HCT116 (cell line): ENCODE data around the gene GPNMB. TPM values are rescaled to one million over a fixed set of nuclear protein-coding genes. Genes with fewer than 3 reads are reported as not detected.
A peak's percentile ranks its signal among the peaks of the same experiment; 100 is the strongest.

Source experiments
- ATAC-seq: fragments of 200-7000 bp; cut with Tn5 transposase; 2 replicates; pipeline ENCODE4 v1.9.1; 2020; ENCODE audit warnings: mild to moderate bottlenecking, moderate library complexity
- BruUV-seq: library from RNA; stranded (reverse); fragments of 400-500 nt; replicated peaks from 2 replicates; lab custom pipeline; 2021; lab: Mats Ljungman, UMichigan
- CTCF ChIA-PET: fragments of 300-600 bp; sonication (Branson Sonifier 250); formaldehyde crosslinking; loops from one replicate; lab custom pipeline; 2021; ENCODE audit warnings: antibody characterized with exemption; lab: Charles Lee
- POLR2A ChIA-PET: fragments of 300-600, 350-600 bp; sonication (Branson Sonifier 250); formaldehyde crosslinking; loops from one replicate; lab custom pipeline; 2021; ENCODE audit warnings: antibody characterized with exemption; lab: Charles Lee
- RAD21 ChIA-PET, 2 experiments: fragments of 300-600 bp; sonication (Branson Sonifier 250); formaldehyde crosslinking; loops; one replicate each; lab custom pipeline; 2023; ENCODE audit warnings: low total read pairs in 2 of 2; ENCODE audit not compliant: uncharacterized antibody in 2 of 2, unreplicated experiment in 2 of 2, low non-redundant PET in 1 of 2; lab: Charles Lee
- DNase-seq: peaks from one replicate; pipeline ENCODE4 v3.0.0-alpha.2; 2010; ENCODE audit warnings: low read depth, low spot score
- H2AFZ ChIP-seq: fragments of 200-600 bp; shearing (Covaris generic), sonication (generic); 2 replicates; pipeline ENCODE4 v1.6.1; 2017; ENCODE audit warnings: low read depth, mixed run types, mixed read lengths, antibody characterized with exemption, low read length; ENCODE audit not compliant: poor library complexity, severe bottlenecking
- H3K27ac ChIP-seq: 2 replicates; pipeline ENCODE4 v1.5.1; 2012; ENCODE audit warnings: low read depth, low read length
- H3K27me3 ChIP-seq: fragments of 200-600 bp; sonication (generic); 2 replicates; pipeline ENCODE4 v1.6.1; 2016; ENCODE audit warnings: mixed run types, low read length, mixed read lengths; ENCODE audit not compliant: insufficient read depth
- H3K36me3 ChIP-seq, 2 experiments: fragments of 200-500 bp in 1 of 2; fragments of 200-600 bp in 1 of 2; sonication (Bioruptor generic) in 1 of 2; sonication (generic) in 1 of 2; 2 replicates each; pipeline versions ENCODE4 v1.5.1 to v1.6.1; 2014 to 2016; ENCODE audit warnings: low read length in 2 of 2, inconsistent platforms in 1 of 2, mixed read lengths in 1 of 2, mixed run types in 1 of 2; ENCODE audit not compliant: insufficient read depth in 2 of 2, control insufficient read depth in 1 of 2
- H3K4me1 ChIP-seq, 2 experiments: fragments of 200-600 bp in 1 of 2; sonication (generic) in 1 of 2; 2 replicates each; pipeline versions ENCODE4 v1.5.1 to v1.6.1; 2012 to 2017; ENCODE audit warnings: low read length in 2 of 2, inconsistent platforms in 1 of 2, mild to moderate bottlenecking in 1 of 2, mixed read lengths in 1 of 2, mixed run types in 1 of 2, moderate library complexity in 1 of 2; ENCODE audit not compliant: insufficient read depth in 2 of 2, control insufficient read depth in 1 of 2
- H3K4me2 ChIP-seq: fragments of 200-600 bp; sonication (generic); 2 replicates; pipeline ENCODE4 v1.6.1; 2017; ENCODE audit warnings: mixed run types, low read length, mixed read lengths
- H3K4me3 ChIP-seq, 2 experiments: fragments of 200-600 bp in 1 of 2; sonication (generic) in 1 of 2; replicated peaks in 1 of 2; 2 replicates each; pipeline ENCODE4 v1.5.1; 2011 to 2016; ENCODE audit warnings: low read length in 2 of 2, control low read depth in 1 of 2, low read depth in 1 of 2, mild to moderate bottlenecking in 1 of 2, mixed read lengths in 1 of 2, mixed run types in 1 of 2
- H3K79me2 ChIP-seq: fragments of 200-600 bp; sonication (generic); 2 replicates; pipeline ENCODE4 v1.6.1; 2017; ENCODE audit warnings: mild to moderate bottlenecking, mixed run types, low read length, moderate library complexity, mixed read lengths; ENCODE audit not compliant: insufficient read depth
- H3K9ac ChIP-seq: fragments of 200-600 bp; sonication (generic); 2 replicates; pipeline ENCODE4 v1.6.1; 2016; ENCODE audit warnings: low read length, mixed read lengths
- H3K9me2 ChIP-seq: fragments of 200-600 bp; sonication (generic), shearing (Covaris generic); 2 replicates; pipeline ENCODE4 v1.6.1; 2017; ENCODE audit warnings: mixed run types, mild to moderate bottlenecking, moderate library complexity; ENCODE audit not compliant: insufficient read depth
- H3K9me3 ChIP-seq, 2 experiments: fragments of 200-500 bp in 1 of 2; fragments of 200-600 bp in 1 of 2; sonication (Bioruptor generic) in 1 of 2; sonication (generic) in 1 of 2; 2 replicates each; pipeline ENCODE4 v1.6.1; 2014 to 2017; ENCODE audit warnings: low read length in 2 of 2, mixed read lengths in 2 of 2, inconsistent platforms in 1 of 2, low read depth in 1 of 2, mild to moderate bottlenecking in 1 of 2, mixed run types in 1 of 2, moderate library complexity in 1 of 2; ENCODE audit not compliant: control insufficient read depth in 1 of 2, insufficient read depth in 1 of 2
- H4K20me1 ChIP-seq: fragments of 200-600 bp; sonication (generic), shearing (Covaris generic); 2 replicates; pipeline ENCODE4 v1.6.1; 2017; ENCODE audit warnings: mixed run types, mild to moderate bottlenecking, moderate library complexity; ENCODE audit not compliant: insufficient read depth
- CEBPB ChIP-seq: IDR thresholded peaks from 2 replicates; pipeline ENCODE4 v1.6.1; 2012; ENCODE audit warnings: low read depth
- EZH2phosphoT487 ChIP-seq: fragments of 200-600 bp; IDR thresholded peaks from 2 replicates; pipeline ENCODE4 v1.6.1; 2018; ENCODE audit warnings: antibody characterized with exemption, borderline replicate concordance
- FOSL1 ChIP-seq: IDR thresholded peaks from 2 replicates; pipeline ENCODE4 v1.6.1; 2012; ENCODE audit warnings: low read depth
- RAD21 ChIP-seq: IDR thresholded peaks from 2 replicates; pipeline ENCODE4 v1.6.1; 2012; ENCODE audit warnings: low read depth, mild to moderate bottlenecking
- TCF7L2 ChIP-seq: IDR thresholded peaks from 2 replicates; pipeline ENCODE4 v1.7.0; 2011; ENCODE audit warnings: borderline replicate concordance, inconsistent platforms; ENCODE audit not compliant: insufficient read depth, insufficient read length; ENCODE audit errors: extremely low read depth
- intact Hi-C: fragments of 100-400 bp; cut with micrococcal nuclease; formaldehyde crosslinking; loops from 2 replicates; pipeline ENCODE4 v1.10.0; 2022
- total RNA-seq: library from RNA; stranded (reverse); gene quantifications from one replicate; pipeline ENCODE4 v1.2.1, GENCODE V29; 2021; ENCODE audit not compliant: unreplicated experiment

The GPNMB gene
- total RNA-seq, 1 experiment from 2014 or later, result 2.8 TPM

DNA sequence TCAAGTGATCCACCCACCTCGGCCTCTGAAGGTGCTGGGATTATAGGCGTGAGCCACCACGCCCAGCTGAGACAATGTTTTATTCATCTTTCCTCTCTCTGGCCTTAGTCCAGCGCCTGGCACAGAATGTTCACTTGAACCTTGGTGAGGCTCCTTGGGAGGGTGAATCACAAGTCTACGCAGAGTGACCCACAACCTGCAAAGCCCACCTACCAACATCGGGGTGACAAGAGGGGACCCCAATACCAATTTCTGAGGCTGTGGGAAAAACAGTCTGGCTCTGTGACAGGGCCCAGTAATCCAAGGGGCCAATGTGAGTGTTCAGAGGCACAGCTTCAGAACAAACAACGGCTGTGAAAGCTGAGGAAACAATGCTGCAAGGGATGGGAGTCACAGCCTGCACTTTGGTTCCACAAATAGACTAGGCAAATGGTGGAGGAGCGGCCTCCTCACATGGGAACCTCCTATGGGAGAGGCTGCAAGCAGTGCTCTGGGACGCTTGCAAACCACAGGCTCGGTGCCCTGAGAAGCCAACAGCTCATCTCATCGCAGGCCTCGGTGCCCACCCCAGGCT, 47.0 kb downstream of the GPNMB start (continued):
- TF ChIP-seq FOSL1 (no peak), RAD21 (no peak), EZH2phosphoT487 (no peak)

DNA sequence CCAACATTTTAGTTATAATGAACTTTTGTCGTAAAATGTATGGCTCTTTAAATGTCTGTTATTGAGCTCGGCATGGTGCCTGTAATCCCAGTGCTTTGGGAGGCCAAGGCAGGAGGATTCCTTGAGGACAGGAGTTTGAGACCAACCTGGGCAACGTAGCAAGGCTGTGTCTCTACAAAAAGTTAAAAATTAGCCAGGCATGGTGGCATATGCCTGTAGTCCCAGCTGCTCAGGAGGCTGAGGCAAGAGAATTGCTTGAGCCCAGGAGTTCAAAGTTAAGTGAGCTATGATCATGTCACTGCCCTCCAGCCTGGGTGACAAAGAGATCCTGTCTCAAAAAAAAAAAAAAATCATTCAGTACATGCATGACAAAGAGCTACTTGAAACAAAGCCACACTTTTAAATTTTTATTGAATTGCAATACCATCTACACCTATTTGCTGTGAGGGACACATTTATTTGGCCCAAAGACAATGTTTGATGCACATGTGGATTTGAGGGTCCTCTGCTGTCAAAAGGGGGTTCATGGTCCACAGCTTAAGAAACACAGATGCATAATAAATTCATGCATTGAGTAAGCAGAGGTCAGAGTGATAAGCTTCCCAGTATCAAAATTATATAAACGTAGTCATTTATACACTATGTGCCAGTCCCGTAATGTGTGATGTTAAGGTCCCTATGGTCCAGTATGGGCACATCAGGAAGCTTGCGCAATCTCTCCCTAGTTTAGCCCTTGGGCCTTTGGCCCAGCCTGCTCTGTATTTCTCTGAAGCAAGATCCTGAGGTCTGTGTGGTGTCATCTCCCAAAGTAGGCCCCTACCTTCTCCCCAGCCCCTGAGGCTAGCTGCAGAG, 48.2 kb downstream of the GPNMB start:
- Histone ChIP-seq H3K9me3 (no peaks in the 10 kb centered on the region), H3K27me3 (no peaks in the 10 kb centered on the region), H2AFZ (peak overlapping the region; percentile 19), H3K36me3 (no peaks in the 10 kb centered on the region; a peak in 1 of 4 replicates), H3K4me2 (no peak overlapping the region), H3K79me2 (peaks cover 7% of the 10 kb centered on the region), H3K9me2 (no peaks in the 10 kb centered on the region), H3K9ac (no peak overlapping the region), H4K20me1 (no peaks in the 10 kb centered on the region), H3K4me3 (no peak overlapping the region), H3K4me1 (peaks cover 13 to 45% of the 10 kb centered on the region in 2 experiments; a peak in 3 of 4 replicates), H3K27ac (no peak overlapping the region)
- intact Hi-C loops, result loop anchor here (5.0 kb wide), 1 partner anchor 187 kb away; the partner anchor contains the start of gene KLHL7
- ChIA-PET POLR2A (interaction anchor here (1.2 to 1.6 kb wide), 2 partner anchors 15 to 19 kb away, joined by 3 to 4 read pairs; no protein-coding TSS in a partner anchor), CTCF (interaction anchor here (1.7 kb wide), 1 partner anchor 22 kb away, joined by 5 read pairs; no protein-coding TSS in a partner anchor), RAD21 (no interaction called here)
- TF ChIP-seq CEBPB (peak; percentile 62; the same call in 1 of the 2 replicates), TCF7L2 (no peak)
- ATAC-seq (no peak), DNase-seq (no peak)
- no TSS peak for BruUV-seq
